HEK293T (cell line): ENCODE results near the gene NOVA2.

Source experiments
- CTCF ChIA-PET: fragments of 350-600 bp; formaldehyde crosslinking; extraction: SDS; loops from one replicate; lab custom pipeline; 2021; ENCODE audit warnings: antibody characterized with exemption, inconsistent platforms; lab: Yijun Ruan, JAX
- POLR2A ChIA-PET: fragments of 350-600 bp; formaldehyde crosslinking; extraction: SDS; loops from one replicate; lab custom pipeline; 2020; ENCODE audit warnings: antibody characterized with exemption, inconsistent platforms; lab: Yijun Ruan, JAX
- DNase-seq: peaks from one replicate; pipeline ENCODE4 v3.0.0; 2012; ENCODE audit warnings: mixed read lengths; ENCODE audit errors: extremely low spot score
- ARNT ChIP-seq: fragments of 450-650 bp; IDR thresholded peaks from 2 replicates; pipeline ENCODE4 v1.6.1; 2017; ENCODE audit warnings: mild to moderate bottlenecking
- BHLHE40 ChIP-seq: fragments of 450-650 bp; IDR thresholded peaks from 2 replicates; pipeline ENCODE4 v1.6.1; 2016; ENCODE audit warnings: mild to moderate bottlenecking, moderate library complexity, borderline replicate concordance
- CTBP1 ChIP-seq: fragments of 450-650 bp; IDR thresholded peaks from 2 replicates; pipeline ENCODE4 v1.6.1; 2016; ENCODE audit warnings: borderline replicate concordance
- ELF4 ChIP-seq: fragments of 450-650 bp; IDR thresholded peaks from 2 replicates; pipeline ENCODE4 v1.6.1; 2017; ENCODE audit warnings: antibody characterized with exemption
- FOXA1 ChIP-seq: fragments of 450-650 bp; IDR thresholded peaks from 2 replicates; pipeline ENCODE4 v1.6.1; 2016; ENCODE audit warnings: mild to moderate bottlenecking
- FOXK2 ChIP-seq: fragments of 450-650 bp; IDR thresholded peaks from 2 replicates; pipeline ENCODE4 v1.6.1; 2016; ENCODE audit warnings: mild to moderate bottlenecking
- FOXM1 ChIP-seq: fragments of 450-650 bp; IDR thresholded peaks from 2 replicates; pipeline ENCODE4 v1.6.1; 2017; ENCODE audit warnings: mild to moderate bottlenecking, borderline replicate concordance
- HDGF ChIP-seq: fragments of 450-650 bp; IDR thresholded peaks from 2 replicates; pipeline ENCODE4 v1.6.1; 2017; ENCODE audit warnings: antibody characterized with exemption, borderline replicate concordance
- L3MBTL2 ChIP-seq: fragments of 450-650 bp; conservative IDR thresholded peaks from 2 replicates; pipeline ENCODE4 v1.6.1; 2016; ENCODE audit warnings: mild to moderate bottlenecking
- LEF1 ChIP-seq: fragments of 450-650 bp; IDR thresholded peaks from 2 replicates; pipeline ENCODE4 v1.6.1; 2017; ENCODE audit warnings: mild to moderate bottlenecking, borderline replicate concordance
- NFRKB ChIP-seq: fragments of 450-650 bp; IDR thresholded peaks from 2 replicates; pipeline ENCODE4 v1.6.1; 2016; ENCODE audit warnings: mild to moderate bottlenecking, moderate library complexity
- SP1 ChIP-seq: fragments of 450-650 bp; IDR thresholded peaks from 2 replicates; pipeline ENCODE4 v1.6.1; 2017
- SUZ12 ChIP-seq: fragments of 450-650 bp; IDR thresholded peaks from 2 replicates; pipeline ENCODE4 v1.6.1; 2016; ENCODE audit warnings: mild to moderate bottlenecking
- TARDBP ChIP-seq: fragments of 450-650 bp; IDR thresholded peaks from 2 replicates; pipeline ENCODE4 v1.6.1; 2016
- ZNF384 ChIP-seq: fragments of 450-650 bp; IDR thresholded peaks from 2 replicates; pipeline ENCODE4 v1.6.1; 2016
- TF ChIP-seq, protein P1 (sequence below): fragments of 450-650 bp; IDR thresholded peaks from 2 replicates; pipeline ENCODE4 v1.6.1; 2016

The NOVA2 gene

DNA sequence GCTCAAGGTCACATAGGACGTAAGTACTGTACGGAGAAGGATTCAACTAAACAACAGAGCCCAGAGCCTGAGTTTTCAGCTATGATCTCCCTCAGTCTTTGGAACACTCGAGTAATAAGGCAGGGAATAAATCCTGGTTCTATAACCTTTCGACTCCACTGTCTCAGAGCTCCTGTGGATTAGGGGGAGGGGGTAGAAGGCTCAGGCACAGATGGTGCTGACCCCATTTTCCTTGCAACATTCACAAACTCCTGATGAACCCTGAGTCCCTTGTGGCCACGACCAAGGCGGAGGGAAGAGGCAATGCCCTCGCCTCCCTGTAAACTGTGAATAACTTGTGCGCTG is 21.4 kb downstream of the NOVA2 start:
- DNase-seq, result no peak
- TF ChIP-seq, protein P1, sequence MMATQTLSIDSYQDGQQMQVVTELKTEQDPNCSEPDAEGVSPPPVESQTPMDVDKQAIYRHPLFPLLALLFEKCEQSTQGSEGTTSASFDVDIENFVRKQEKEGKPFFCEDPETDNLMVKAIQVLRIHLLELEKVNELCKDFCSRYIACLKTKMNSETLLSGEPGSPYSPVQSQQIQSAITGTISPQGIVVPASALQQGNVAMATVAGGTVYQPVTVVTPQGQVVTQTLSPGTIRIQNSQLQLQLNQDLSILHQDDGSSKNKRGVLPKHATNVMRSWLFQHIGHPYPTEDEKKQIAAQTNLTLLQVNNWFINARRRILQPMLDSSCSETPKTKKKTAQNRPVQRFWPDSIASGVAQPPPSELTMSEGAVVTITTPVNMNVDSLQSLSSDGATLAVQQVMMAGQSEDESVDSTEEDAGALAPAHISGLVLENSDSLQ, result no peak
- TF ChIP-seq TARDBP (no peak), HDGF (no peak), NFRKB (no peak), CTBP1 (no peak), SUZ12 (no peak), LEF1 (no peak), FOXK2 (no peak), ELF4 (no peak), FOXA1 (no peak), SP1 (no peak), ZNF384 (no peak), BHLHE40 (no peak), FOXM1 (no peak)
- ChIA-PET POLR2A (no interaction called here), CTCF (no interaction called here)

GRCh38 chr19:45947926-45948325 is 25.7 kb downstream of the NOVA2 start:
- TF ChIP-seq TARDBP (no peak), L3MBTL2 (no peak), ELF4 (no peak), SUZ12 (no peak), FOXA1 (no peak)
- ChIA-PET CTCF (interaction anchor here (0.5 to 0.6 kb wide), 2 partner anchors 14 to 18 kb away, joined by 3 read pairs; no protein-coding TSS in a partner anchor), POLR2A (interaction anchor here (0.6 kb wide), 1 partner anchor 102 kb away, joined by 3 read pairs; no protein-coding TSS in a partner anchor)
- DNase-seq, result no peak

GRCh38 chr19:45940515-45940805 is 33.2 kb downstream of the NOVA2 start:
- ChIA-PET CTCF (interaction anchor here (0.6 kb wide), 1 partner anchor 21 kb away, joined by 3 read pairs; no protein-coding TSS in a partner anchor), POLR2A (no interaction called here)

DNA sequence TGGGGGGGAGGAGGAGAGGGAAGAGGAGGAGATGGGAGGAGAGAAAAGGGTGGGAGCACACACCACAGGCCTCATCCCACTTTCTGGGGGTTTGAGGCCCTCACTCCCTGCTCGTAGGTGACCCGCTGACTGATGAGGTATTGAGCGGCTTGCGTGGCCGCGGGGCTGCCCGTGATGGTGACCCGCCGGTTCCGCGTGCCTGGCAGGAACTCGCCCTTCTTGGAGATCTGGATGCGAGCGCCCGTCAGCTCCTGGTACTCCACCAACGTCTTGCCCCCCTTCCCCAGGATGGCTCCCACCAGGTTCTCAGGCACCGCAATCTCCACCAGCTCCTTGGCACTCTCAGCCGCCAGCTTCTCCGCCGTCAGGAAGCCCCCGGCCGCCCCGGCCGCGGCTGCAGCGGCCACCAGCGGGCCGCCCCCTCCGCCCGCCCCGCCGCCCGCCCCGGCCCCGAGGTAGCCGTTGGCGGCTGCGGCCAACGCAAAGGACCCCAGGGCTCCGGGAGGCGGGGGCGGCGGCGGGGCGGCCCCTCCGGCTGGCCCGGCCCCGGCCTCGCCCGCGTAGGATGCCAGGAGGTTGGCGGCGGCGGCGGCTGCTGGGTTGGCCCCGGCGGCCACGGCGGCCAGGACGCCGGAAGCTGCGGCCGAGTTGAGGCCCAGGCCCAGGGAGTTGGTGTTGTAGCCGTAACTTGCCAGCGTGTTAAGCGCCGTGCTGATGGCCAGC is 33.7 kb downstream of the NOVA2 start:
- no peak for TF ChIP-seq CTBP1
- ChIA-PET POLR2A (no interaction called here), CTCF (interaction anchor here (0.6 kb wide), 1 partner anchor 21 kb away, joined by 3 read pairs; no protein-coding TSS in a partner anchor)
- no peak for DNase-seq

More at GRCh38 chr19:45940515-45940805, 33.2 kb downstream of the NOVA2 start:
- no peak for DNase-seq
- TF ChIP-seq HDGF (no peak), ZNF384 (no peak), TARDBP (no peak), BHLHE40 (no peak), FOXA1 (no peak), LEF1 (no peak), FOXK2 (no peak), FOXM1 (no peak), ARNT (no peak), NFRKB (no peak), SUZ12 (no peak), CTBP1 (no peak), L3MBTL2 (no peak), ELF4 (no peak), SP1 (no peak)
- TF ChIP-seq, protein P1, result no peak

GRCh38 chr19:45938733-45939319 is 34.8 kb downstream of the NOVA2 start:
- TF ChIP-seq SUZ12 (no peak), NFRKB (no peak), TARDBP (no peak)
- no peak for DNase-seq
- ChIA-PET CTCF (no interaction called here), POLR2A (no interaction called here)

- POLR2A ChIA-PET, result no interaction called here
- no peak for TF ChIP-seq ARNT
- no peak for TF ChIP-seq BHLHE40
- no peak for TF ChIP-seq TARDBP
- TF ChIP-seq ZNF384, result no peak
- no peak for TF ChIP-seq SUZ12
- TF ChIP-seq, protein P1, result no peak
- TF ChIP-seq NFRKB, result no peak
- no peak for TF ChIP-seq FOXA1
- no peak for TF ChIP-seq FOXM1
- no peak for TF ChIP-seq ELF4
- TF ChIP-seq CTBP1, result no peak
- no peak for TF ChIP-seq FOXK2
- TF ChIP-seq SP1, result no peak
- no peak for TF ChIP-seq L3MBTL2
- TF ChIP-seq LEF1, result no peak
- TF ChIP-seq HDGF, result no peak
- CTCF ChIA-PET, result no interaction called here
- DNase-seq, result no peak
These were observed 38.4 kb downstream of the NOVA2 start for GRCh38 chr19:45935267-45935666.
